Measurements from ENCODE around the gene TIMM21. TPM values are rescaled to one million over a fixed set of nuclear protein-coding genes. Genes with fewer than 3 reads are reported as not detected.
A peak's percentile ranks its signal among the peaks of the same experiment; 100 is the strongest.

The TIMM21 gene
- total RNA-seq, 2 donors from 2014 or later: 29.6 to 45.5 TPM

DNA sequence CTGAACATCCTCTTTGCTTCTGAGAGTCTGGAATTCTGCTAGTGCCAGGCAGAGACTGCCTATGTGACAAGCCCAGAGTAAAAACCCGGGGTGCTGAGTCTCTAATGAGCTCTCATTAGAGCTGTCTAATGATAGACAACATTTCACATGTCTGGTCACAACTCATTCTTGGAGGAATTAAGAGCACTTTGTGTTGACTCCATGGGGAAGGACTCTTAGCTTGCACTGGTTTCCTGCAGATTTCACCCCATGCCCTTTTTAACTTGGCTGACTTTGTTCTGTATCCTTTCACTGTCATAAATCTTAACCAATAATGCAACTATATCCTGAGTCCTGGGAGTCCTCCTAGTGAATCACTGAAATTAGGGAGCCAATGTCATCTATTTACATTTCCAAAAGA is 34.2 kb upstream of the TIMM21 start:
- TF ChIP-seq, protein P1, sequence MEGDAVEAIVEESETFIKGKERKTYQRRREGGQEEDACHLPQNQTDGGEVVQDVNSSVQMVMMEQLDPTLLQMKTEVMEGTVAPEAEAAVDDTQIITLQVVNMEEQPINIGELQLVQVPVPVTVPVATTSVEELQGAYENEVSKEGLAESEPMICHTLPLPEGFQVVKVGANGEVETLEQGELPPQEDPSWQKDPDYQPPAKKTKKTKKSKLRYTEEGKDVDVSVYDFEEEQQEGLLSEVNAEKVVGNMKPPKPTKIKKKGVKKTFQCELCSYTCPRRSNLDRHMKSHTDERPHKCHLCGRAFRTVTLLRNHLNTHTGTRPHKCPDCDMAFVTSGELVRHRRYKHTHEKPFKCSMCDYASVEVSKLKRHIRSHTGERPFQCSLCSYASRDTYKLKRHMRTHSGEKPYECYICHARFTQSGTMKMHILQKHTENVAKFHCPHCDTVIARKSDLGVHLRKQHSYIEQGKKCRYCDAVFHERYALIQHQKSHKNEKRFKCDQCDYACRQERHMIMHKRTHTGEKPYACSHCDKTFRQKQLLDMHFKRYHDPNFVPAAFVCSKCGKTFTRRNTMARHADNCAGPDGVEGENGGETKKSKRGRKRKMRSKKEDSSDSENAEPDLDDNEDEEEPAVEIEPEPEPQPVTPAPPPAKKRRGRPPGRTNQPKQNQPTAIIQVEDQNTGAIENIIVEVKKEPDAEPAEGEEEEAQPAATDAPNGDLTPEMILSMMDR (IDR thresholded peaks at IDR 0.05): no peak
- Histone ChIP-seq H3K9me3 (no peaks in the 10 kb centered on the region), H3K9ac (ENCODE audit: low read depth in 2 of 2, low read length in 2 of 2) (no peak overlapping the region), H3K4me3 (no peak overlapping the region), H3K27ac (no peak overlapping the region), H3K27me3 (no peaks in the 10 kb centered on the region), H3K36me3 (no peaks in the 10 kb centered on the region), H3K4me1 (no peaks in the 10 kb centered on the region)
- no peak for DNase-seq
- intact Hi-C loops (cut with DNase I): loop anchor here (10.0 kb wide), 1 partner anchor 1349 kb away; no protein-coding TSS in a partner anchor

DNA sequence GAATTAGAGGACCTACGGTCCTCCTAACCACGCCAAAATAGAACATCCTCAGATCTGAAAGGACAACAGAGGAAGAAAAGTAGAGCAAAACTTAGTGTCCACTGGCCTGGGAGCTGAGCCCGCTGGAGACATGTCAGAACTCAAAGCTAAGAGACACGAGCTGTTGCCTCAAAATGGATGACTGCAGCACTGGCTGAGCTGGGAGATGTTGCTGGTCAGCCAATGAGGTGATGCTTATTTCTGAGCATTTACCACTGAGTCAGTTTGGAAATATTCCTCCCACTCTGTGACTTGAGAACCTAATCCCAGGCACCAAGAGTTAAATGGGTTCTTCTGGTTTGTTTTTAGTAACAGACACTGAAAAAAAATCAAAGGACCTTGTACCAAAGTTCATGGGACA is 33.3 kb upstream of the TIMM21 start:
- Histone ChIP-seq H3K36me3 (no peaks in the 10 kb centered on the region), H3K27ac (no peak overlapping the region), H3K4me1 (no peaks in the 10 kb centered on the region), H3K27me3 (no peaks in the 10 kb centered on the region), H3K9ac (ENCODE audit: low read depth in 2 of 2, low read length in 2 of 2) (no peak overlapping the region), H3K9me3 (no peaks in the 10 kb centered on the region), H3K4me3 (no peak overlapping the region)
- no peak for DNase-seq
- TF ChIP-seq, protein P1 (IDR thresholded peaks at IDR 0.05): no peak
- intact Hi-C loops (cut with DNase I): loop anchor here (5.0 to 10.0 kb wide), 3 partner anchors 33 to 1350 kb away; no protein-coding TSS in a partner anchor

DNA sequence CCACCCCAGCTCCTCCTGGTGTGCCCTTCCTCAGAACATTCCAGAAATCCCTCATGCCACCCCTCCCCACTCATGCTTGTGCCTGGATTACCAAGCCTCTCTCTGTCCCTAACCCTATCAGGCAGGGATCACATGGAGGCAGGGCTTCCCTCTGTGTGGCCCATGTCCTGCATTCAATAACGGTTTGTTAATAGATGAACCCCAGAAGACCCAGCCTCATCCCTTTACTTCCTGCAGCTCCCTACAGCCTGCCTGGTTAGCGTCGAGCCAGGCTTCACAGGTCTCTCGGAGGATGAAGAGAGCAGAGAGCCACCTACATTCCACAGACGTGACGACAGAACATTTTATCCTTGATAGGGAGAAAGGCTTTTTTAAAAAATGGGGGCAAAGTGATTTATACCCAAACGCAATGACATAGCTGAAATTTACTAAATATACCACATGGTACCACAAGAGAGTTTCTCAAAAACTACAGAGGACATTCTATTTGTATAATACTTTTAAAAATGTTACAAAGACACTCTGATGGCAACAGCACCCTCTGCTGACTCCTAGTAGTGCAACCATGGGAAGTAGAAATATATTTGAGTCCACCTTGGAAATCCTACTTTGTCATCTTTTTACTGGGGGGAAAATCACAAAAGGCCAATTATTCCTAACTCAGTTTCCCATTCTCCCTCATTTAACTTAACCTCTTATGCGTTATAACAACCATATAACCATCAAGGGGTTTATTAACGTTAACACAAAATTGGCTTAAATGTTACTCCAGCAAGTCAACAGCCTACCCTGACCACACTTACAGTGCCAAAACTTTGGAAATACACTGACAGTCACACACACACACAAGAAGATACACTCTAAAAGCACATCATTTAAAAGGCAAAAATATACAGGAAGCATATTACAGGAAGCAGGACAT is 31.4 kb upstream of the TIMM21 start:
- no peaks in the 10 kb centered on the region for H3K9me3 ChIP-seq
- H3K4me1 ChIP-seq: no peaks in the 10 kb centered on the region
- no peak for DNase-seq
- no peaks in the 10 kb centered on the region for H3K27me3 ChIP-seq
- H3K36me3 ChIP-seq: no peaks in the 10 kb centered on the region
- H3K27ac ChIP-seq: no peak overlapping the region
- TF ChIP-seq, protein P1 (IDR thresholded peaks at IDR 0.05): peak; percentile 56
- H3K9ac ChIP-seq (ENCODE audit: low read depth in 2 of 2, low read length in 2 of 2): no peak overlapping the region
- no peak overlapping the region for H3K4me3 ChIP-seq
- intact Hi-C loops (cut with DNase I): loop anchor here (5.0 to 10.0 kb wide), 3 partner anchors 35 to 1352 kb away; no protein-coding TSS in a partner anchor

DNA sequence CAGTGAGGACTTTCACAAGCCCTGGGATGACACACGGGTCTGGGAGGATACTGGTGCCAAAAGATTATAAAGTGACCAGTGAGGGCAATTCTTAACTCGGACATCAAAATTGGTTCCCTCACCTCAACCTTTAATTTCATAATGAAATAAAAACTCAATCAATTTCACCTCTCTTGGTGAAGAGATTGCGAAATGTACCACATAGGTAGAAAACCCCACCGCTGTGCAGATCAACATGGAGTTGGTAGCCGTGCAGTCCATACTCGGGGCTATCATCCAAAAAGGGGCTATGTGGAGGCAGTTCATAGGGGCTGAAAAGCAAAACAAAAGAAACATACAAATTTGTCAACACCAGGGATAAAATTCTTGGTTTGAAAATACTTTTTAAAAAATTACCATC is 25.1 kb upstream of the TIMM21 start:
- Histone ChIP-seq H3K9me3 (no peaks in the 10 kb centered on the region), H3K27ac (no peak overlapping the region), H3K4me1 (no peaks in the 10 kb centered on the region), H3K36me3 (no peaks in the 10 kb centered on the region), H3K4me3 (no peak overlapping the region), H3K9ac (ENCODE audit: low read depth in 2 of 2, low read length in 2 of 2) (no peak overlapping the region), H3K27me3 (no peaks in the 10 kb centered on the region)
- TF ChIP-seq, protein P1 (IDR thresholded peaks at IDR 0.05): no peak
- intact Hi-C loops (cut with DNase I): no loop called here
- no peak for DNase-seq

DNA sequence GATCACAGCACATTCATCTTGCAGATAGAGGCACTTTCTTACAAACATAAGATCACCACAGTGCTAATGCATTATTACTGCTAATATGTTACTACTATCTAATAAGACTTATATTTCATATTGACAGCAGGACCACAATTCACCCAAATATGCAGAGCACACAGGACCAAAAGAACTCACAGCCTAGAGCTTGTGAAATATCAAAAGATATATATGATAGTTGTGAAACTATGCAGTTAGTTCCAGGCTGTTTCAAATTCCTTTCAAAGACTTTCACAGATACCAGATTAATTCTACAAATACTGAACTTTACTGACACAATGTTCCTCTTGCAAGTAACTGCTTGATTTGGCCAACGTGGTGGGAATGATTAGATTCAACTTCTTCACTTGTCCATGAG is 23.7 kb upstream of the TIMM21 start:
- no peaks in the 10 kb centered on the region for H3K27me3 ChIP-seq
- intact Hi-C loops (cut with DNase I): no loop called here
- H3K9me3 ChIP-seq: no peaks in the 10 kb centered on the region
- H3K4me1 ChIP-seq: no peaks in the 10 kb centered on the region
- TF ChIP-seq, protein P1 (IDR thresholded peaks at IDR 0.05): no peak
- H3K27ac ChIP-seq: no peak overlapping the region
- no peaks in the 10 kb centered on the region for H3K36me3 ChIP-seq
- H3K9ac ChIP-seq (ENCODE audit: low read depth in 2 of 2, low read length in 2 of 2): no peak overlapping the region
- DNase-seq: no peak
- H3K4me3 ChIP-seq: no peak overlapping the region

All from colonic mucosa (tissue), 4 donors.